Fibroblast of gingiva (primary cell): ENCODE results near the gene RHBDL3.

Experiments
- DNase-seq: peaks from one replicate; pipeline ENCODE4 v3.0.0-alpha.2; 2011; ENCODE audit warnings: low read depth

The RHBDL3 gene

DNA sequence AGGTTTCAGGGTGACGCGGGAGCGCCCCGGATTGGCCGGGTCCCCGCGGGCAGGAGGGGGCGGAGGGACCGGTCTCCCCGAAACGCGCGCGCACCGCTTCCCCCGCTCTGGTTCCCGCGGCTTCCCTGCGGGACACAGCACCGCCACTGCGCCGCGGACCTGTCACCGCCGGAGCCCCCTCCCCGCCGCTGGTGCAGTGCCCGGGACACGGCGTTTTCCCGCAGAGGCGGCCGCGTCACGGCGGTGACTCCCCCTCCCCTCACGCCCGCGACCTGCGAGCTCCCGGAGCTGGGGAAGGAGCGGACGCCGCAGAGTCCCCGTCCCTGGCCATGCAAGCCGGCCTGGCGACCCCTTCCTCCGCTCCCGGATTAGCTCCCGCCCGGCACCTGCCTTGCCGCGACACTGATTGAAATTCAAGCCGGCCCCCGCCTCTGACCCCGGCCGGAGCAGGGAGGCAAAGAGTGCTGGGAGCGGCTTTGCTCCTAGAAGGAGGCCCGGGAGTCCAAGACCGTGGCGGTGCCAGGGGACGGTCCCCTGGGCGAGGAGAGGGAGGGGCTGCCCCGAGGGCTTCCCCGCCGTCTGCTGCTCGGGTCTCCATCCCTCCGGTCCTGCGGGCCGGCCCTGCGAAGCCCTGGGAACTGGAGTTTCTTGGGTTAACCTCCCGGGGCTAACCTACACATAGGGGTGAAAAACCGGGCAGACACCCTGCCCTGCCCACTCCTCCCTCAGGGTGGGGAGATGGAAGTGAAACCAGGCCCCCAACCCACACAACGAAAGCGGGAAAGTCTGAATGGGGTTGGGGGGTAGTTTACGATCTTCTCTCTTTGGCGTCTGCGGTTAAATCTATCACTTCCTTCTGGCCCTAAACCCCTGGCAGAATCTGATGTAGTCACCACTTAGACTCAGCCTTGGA, 1.0 kb downstream of the RHBDL3 start:
- no peak for DNase-seq

DNA sequence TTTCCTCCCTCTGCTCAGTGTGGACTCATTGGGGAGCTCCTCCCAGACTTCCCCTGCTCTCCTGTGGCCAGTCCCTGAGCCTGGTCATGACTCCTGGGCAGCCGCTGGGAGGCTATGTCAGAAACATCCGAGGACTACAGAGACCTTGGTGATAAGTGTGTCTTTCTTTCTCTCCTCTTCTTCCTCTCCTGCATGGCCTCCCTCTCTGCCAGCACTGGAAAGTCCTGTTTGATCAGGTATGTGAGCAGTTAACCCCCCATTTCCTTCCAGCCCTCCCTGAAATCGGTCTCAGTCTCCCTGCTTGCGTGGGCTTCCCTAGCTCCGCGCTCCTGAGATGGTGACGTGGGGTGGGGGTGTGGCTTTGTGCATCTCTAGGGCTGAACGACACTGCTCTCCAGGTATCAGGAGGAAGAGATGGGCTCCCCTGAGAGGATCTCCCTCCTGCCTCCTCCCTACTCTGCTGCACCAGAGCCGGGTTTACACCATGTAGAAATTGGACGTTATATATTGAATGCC, 2.1 kb downstream of the RHBDL3 start:
- DNase-seq: no peak

DNA sequence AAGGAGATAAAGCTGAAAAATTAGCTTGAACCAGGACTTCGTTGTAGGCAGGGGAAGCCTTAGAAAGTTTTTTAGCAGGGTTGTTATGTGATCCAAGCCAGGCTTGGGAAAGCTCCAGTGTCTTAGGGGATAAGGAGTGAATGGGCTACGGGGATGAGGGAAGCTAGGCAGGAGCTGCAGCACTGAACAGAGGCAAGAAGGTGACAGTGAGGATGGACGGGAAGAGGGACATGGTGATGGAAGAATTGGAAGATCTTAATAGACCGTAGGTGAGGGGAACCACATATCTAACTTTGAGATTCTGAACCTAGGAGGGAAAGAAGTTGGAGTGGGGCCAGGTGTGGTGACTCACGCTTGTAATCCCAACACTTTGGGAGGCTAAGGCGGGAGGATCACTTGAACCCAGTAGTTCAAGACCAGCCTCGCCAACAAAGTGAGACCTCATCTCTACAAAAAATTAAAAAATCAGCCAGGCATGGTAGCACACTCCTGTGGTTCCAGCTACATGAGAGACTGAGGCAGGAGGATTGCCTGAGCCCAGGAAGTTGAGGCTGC, 3.2 kb downstream of the RHBDL3 start:
- DNase-seq: no peak

DNA sequence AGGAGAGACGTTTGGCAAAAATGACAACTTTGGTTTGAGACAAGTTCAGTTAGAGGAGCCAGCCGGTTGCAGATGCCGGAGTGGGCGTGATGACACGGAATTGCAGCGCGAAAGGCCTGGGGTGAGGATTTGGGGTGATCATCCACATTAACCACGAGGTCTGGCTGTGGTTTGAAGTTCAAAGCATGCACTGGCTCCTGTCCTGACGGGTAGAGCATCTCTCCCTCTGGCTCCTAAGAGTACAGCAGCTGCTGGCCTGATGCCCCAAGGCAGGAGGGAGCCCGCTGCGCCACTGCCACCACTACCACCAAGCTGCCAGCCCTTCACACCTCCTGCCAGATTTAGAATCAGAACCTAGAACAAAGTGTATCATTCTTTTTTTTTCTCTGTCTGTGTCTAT, 3.7 kb downstream of the RHBDL3 start:
- no peak for DNase-seq

DNA sequence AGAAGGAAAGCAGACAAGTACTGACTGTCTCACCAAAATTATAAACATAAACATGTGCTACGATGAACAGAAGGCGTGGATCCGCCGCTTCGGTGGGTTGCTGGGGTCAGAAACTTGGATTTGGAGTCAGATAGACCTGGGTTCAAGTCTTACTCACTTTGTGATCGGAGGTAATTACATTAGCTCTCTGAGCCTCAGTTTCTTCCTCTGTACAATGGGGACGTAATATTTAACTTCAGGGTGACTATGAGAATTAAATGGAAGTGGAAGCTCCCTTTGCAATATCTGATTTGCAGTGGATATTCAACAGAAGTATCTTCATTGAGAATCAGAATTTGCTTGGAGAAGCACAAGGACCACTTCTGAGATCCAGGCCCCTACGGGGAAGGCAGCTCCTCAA, 6.2 kb downstream of the RHBDL3 start:
- no peak for DNase-seq

DNA sequence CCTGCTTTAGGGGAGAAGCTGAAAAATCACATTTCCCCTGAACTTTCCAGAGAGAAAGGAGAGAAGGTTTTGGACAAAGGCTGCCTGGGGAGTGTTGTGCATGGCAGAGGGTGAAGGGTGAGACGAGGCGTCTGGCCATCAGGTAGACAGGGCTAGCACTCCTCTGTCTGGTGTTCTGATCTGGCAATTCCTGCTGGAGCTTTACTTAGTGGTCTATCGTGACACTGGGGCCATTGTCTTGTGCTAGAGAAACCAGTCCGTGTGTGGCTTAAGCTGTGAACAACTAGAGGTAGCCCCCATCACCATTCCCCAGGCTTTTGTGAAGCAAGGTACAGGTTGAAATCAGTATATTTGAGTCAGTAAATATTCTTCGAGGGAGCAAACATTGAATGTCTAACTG, 8.5 kb downstream of the RHBDL3 start:
- DNase-seq: no peak

DNA sequence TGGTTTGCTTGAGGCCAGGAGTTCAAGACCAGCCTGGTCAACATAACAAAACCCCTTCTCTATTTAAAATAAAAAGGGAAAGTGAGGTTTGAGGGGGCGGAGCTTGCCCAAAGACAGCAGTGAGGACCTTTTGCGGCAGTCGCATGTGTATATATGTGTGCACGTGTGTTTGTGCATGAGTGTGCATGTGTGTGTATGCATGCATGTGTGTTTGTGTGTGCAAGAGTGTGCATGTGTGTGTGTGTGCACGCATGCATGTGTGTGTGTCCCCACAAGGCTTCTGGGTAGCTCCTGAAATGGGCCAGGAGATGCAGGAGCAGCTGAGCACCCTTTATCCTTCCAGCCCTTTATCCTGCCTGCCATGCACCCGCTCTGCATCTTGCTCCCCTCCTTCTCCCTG, 9.0 kb downstream of the RHBDL3 start:
- DNase-seq: no peak

DNA sequence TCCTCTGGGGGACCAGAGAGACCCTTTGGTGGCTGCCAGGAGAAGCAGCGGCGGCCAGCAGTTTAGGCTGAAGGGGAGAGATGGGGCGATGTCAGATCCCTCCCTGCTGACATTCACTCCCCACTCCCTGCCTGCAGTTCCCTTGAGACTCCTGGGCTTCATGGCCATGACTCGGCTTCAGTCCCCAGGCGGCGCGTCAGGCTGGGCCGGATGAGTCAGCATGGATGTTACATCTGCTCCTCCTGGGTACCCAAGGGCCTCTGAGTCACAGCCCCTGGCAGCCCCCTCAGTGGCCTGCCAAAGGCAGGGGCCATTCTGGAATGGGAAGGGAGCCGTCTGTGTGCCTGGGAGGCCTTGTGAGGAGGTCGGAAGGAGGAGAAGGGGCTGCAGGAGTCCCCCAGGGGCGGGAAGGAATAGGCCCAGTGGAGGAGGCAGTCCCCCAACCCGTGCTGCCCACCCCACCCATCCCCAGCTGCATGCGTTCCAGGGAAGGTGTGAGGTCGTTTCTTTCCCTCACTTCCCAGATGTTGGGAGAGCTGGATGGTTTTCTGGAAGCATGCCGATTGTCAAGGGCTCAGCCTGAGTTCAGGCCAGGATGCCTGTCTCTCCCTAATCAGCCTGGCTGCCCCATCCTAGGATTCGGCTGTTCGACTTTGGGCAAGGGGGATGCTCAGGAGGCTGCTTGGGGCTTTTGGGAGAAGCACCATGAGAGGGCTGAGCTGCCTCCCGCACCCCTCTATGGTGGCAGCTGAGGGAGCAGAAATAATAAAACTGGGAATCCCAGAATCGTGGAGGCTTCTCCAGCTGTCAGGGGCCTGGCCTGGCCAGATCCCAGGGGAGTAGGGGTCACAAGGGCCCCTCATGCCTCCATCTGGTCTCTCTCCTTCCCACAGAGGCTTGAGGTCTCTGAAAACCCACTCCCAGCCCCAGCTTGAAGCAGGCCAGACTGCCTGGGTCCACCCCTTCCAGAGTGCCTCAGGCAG, 9.7 kb downstream of the RHBDL3 start:
- peak; percentile 68 for DNase-seq

DNA sequence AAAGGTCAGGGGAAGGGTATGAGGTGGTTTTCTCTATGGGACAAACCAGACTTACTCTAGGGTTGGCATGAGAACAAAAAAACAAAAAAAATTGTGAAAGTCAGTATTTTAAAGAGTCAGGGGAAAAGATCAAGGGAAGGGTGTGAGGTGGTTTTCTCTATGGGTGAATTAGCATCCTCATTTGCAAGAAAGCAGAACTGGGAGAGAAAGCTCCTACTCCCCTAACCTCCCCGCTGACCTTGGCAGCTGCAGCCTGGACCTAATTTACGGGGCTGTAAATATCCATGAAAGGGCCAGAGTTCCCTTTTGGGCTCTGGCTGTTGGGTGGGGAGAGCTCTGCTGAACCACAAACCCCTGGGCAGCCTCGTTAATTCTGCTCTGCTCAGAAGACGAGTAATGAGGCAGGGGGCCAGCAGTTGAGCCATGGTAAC, 10.6 kb downstream of the RHBDL3 start:
- no peak for DNase-seq

DNA sequence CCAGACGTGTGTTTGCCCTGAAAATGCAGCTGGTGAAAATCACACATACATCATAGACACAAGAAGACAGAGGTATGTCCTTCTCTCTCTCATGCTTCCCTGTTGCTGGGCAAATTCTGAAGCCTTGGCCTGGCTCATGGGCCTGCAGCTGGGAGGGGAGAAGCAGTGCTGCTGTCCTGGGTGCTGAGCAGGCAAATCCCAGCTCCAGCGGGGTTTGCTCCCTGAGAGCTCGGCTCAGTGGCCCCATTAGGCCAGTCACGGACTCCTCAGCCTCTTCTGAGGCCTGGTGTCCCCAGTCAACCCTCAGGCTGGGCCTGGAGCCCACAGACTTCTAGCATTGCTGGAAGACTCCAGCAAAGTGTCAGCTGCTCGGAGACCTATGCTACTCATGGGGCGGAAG, 11.7 kb downstream of the RHBDL3 start:
- peak; percentile 21 for DNase-seq

DNA sequence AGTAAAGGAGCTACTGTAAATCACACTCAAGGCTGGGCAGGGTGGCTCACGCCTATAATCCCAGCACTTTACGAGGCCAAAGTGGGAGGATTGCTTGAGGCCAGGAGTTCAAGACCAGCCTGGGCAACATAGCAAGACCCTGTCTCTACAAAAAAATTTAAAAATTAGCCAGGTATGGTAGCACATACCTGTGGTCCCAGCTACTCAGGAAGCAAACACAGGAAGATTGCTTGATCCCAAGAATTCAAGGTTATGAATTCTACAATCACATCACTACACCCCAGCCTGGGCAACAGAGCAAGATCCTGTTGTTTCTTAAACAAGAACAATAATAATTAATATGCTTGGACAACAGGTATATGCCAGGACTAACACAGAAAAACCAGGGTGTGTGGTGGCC, 13.2 kb downstream of the RHBDL3 start:
- DNase-seq: no peak

DNA sequence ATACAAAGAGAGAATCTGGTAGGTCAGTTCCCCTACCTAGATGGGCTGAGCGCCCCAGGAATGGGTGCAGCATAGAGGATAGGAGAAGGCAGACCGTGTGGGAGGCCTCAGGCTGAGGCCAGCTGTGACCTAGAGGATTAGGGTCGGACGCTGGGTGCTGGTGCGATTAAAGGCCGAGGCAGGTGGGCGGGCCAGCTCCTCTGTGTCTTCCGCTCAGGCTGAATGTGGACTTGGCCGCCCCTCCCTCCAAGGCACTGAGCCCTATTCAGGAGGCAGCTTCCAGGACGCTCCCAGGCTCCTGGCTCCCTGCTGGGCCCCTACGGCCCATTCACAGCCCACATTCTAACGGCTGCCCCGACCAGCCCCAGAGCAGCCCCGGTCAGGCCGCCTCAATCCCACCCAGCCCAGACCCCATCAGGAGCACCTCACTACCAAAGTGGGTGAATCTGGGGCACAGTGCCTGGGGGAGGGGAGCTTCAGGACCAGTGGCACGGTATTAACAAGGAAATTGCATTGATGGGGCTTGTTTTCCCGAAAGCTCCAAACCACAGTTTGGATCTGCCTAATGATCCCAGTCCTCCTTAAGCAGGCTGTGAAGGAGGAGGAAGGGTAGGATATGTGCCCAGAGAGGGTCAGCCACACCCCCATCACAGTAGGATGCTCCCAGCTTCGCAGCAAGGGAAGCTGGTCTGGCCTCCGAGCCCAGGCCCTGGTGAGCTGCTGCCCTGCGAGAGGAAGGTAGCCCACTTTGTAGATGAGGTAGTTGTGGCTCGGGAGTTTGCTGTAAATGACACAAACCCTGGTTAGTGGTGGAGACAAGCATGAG, 14.5 kb downstream of the RHBDL3 start:
- DNase-seq: no peak

DNA sequence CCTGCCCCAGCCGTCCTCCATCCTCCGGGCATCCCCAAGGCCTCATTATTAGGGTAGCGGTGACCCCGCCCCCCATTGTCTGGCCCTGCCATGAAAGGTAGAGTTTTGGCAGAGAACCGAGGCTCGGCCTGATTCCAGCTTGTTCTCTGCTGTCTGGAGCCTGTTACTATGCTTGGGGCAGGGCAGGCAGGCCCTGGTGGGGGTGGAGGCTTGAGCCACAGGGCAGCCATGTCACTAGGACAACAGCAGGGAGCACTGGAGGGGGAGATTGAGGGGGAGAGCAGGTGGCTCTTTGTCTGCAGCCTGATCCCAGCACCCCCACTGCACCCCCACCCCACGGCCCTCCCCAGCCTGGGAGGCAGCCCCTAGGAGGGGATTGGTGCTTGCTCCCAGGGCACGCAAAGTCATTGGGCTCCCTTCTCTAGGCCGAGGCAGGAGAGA, 15.4 kb downstream of the RHBDL3 start:
- no peak for DNase-seq

DNA sequence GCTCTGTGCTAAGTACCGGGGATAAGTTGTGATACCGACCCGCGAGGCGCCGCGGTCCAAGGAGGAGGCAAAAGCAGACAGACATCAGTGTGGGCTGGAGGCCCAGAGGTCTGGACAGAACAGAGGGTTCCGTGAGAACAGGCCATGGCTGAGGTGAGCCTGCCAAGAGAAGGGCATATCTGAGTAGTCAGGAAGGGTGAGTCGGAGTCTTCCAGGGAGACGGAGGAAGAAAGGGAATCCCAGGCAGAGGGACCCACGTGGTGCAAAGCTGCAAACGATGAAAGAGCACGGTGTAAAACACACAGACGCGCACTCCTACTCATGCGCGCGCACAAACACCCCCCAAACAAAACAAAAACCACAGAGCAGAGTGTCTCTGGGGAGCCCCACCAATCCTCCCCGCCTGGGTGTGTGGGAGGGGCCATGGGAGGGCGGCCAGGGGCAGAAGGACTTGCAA, 18.1 kb downstream of the RHBDL3 start:
- no peak for DNase-seq

DNA sequence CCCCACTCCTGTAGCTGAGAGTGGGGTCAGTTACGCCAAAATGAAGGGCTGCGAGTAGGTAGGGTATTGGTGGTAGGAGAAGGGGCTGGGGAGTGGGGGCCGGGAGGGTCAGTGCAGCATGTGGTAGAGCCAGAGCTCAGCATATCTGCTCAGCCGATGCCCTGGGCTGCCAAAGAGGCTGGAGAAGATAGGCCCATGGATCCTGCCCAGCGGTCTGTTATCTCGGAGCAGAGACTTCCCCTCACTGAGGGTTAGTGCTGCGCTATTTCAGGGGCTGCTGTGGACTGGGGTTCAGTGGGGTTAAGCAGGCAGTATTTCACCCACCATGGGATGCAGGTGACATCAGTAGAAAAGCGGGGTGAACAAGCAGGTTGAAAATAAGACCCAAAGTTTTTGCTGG, 19.7 kb downstream of the RHBDL3 start:
- DNase-seq: no peak

DNA sequence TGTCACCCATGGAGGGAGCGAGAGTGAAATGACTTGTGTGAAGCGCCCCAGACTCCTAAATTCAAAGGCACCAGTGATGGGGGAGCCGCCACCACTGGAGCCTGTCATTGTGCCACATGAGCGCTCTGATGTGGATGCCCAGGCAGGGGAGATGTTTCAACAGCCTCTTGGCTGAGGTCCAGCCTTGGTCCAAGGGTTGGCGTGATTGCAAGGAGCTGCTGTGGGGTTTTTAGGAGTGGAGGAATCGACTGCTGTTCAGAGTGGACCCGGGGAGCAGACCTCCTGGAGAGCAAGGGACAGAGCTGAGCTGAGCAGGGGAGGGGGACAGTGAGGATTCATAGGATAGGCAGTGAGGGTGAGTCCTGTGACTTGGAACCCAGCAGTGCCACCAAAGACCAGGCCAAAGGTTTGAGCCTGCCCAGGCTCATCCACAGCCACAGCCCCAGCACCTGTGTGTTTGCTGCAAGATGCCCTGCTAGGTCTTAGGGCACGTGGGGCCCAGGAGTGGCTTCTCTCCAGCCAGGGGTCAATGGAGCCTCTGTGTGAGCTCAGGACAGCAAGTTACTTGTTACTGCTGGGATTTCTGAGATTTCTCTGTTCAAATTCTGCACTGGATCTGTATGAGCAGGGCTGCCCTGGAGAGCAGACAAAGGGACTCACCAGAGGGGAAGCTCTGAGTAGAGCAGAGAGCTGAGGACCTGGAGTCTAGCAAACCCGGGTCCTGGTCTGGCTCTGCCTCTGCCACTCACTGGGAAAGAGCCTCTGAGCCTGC, 20.3 kb downstream of the RHBDL3 start:
- DNase-seq: no peak

DNA sequence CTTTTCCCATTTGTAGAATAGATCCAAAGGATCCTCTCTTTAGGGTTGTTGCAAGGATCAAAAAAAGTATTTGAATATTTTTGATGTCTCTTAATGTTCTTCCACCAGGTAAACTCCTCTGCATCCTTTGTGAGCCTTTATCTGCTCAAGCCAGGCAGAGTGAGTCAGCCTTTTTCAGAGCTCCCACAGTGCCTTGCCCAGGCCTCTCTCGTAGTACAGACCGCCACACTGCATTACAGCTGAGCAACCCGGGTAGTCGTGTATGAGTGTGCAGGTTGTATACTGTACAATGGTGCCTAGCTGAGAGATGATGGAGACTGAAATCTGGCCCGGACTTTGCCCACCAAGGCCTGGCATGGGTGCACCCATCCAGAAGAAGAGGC, 20.9 kb downstream of the RHBDL3 start:
- no peak for DNase-seq

DNA sequence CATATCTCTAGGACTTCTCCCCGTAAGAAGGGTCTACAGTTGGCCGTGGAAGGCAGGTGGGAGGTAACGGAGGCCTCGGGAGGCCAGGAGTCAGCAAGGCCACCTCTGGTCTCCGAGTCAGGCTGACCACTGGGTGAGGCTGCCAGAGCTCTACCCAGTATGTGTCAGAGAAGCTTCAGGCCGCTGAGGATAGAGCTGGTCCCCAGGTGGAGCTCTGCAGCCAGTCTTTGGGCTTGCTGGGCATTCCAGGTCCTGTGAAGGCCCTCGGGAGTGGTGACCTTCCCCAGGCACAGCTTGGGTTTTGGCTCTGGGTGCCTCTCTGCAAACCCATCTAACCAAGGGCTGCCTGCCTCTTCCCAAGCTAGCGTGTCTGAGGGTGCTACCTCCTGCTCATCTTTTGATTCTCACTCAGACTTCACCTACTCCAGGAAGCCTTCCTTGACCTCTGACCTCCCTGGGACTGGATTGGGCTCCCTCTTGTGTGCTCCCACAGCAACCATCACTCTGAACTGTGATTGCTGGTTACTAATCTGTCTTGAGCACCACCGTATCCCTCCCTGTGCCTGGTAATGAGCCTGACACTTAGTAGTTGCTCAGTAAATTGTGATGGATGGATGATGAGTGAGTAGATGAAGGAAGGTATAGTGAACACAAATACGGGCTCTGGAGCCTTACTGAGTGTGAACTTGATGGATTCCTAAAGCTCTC, 22.3 kb downstream of the RHBDL3 start:
- DNase-seq: no peak

DNA sequence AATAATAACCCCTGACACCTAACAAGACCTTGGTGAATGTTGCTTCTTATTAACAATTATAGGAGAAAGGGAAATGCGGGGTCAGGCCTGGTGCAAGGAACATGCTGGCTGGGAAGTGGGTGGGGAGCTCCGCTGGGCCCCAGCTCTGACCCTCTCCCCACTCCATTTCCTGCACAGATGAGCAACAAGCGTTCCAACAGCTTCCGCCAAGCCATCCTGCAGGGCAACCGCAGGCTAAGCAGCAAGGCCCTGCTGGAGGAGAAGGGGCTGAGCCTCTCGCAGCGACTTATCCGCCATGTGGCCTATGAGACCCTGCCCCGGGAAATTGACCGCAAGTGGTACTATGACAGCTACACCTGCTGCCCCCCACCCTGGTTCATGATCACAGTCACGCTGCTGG, 23.0 kb downstream of the RHBDL3 start:
- DNase-seq: no peak
